Stimulated activated naive CD8-positive, alpha-beta T cell treated with anti-CD3 and anti-CD28 coated beads, Interleukin-15, Interleukin-2, amounts not matched to agents 100 ng/mL and 50 ng/mL, for 24 hours (primary cell): ENCODE data around the gene REM2.

Experiments
- H3K27ac Mint-ChIP-seq: one replicate; pipeline ENCODE4 v1.8.0; 2021; ENCODE audit warnings: mild to moderate bottlenecking, mixed read lengths
- H3K27me3 Mint-ChIP-seq: one replicate; pipeline ENCODE4 v1.8.0; 2021; ENCODE audit warnings: mixed read lengths
- H3K36me3 Mint-ChIP-seq: one replicate; pipeline ENCODE4 v1.8.0; 2021; ENCODE audit warnings: low read depth, mixed read lengths
- H3K4me1 Mint-ChIP-seq: one replicate; pipeline ENCODE4 v1.8.0; 2021; ENCODE audit warnings: low read depth, mixed read lengths
- H3K4me3 Mint-ChIP-seq: one replicate; pipeline ENCODE4 v1.8.0; 2021; ENCODE audit warnings: mild to moderate bottlenecking, mixed read lengths
- H3K9me3 Mint-ChIP-seq: one replicate; pipeline ENCODE4 v1.8.0; 2021; ENCODE audit warnings: mixed read lengths

REM2 gene

GRCh38 chr14:22883173-22883976 lies at the start of gene REM2:
REM2 (plus strand) TSS chr14:22883222; CDS start chr14:22883288, 66 bp downstream.
- Mint-ChIP-seq H3K4me1 (peaks cover 55% of the 10 kb centered on the region), H3K9me3 (no peaks in the 10 kb centered on the region), H3K27ac (no peak within 1 kb of the TSS), H3K4me3 (no peak within 1 kb of the TSS), H3K36me3 (peaks cover 6% of the 10 kb centered on the region), H3K27me3 (no peaks in the 10 kb centered on the region)

- peaks cover 36% of the 10 kb centered on the region for H3K36me3 Mint-ChIP-seq
- peaks cover 39% of the 10 kb centered on the region for H3K4me1 Mint-ChIP-seq
- H3K4me3 Mint-ChIP-seq, result no peak overlapping the region
- peaks cover 13% of the 10 kb centered on the region for H3K27me3 Mint-ChIP-seq
- H3K27ac Mint-ChIP-seq, result peak overlapping the region; percentile 5
- no peaks in the 10 kb centered on the region for H3K9me3 Mint-ChIP-seq
Measured at GRCh38 chr14:22835505-22835904, 47.5 kb upstream of the REM2 start.

- peak within 1 kb of the TSS; percentile 5 for H3K27ac Mint-ChIP-seq
- peaks cover 32% of the 10 kb centered on the region for H3K36me3 Mint-ChIP-seq
- peak within 1 kb of the TSS; percentile 72 for H3K4me3 Mint-ChIP-seq
Measured at GRCh38 chr14:22836301-22837113, 46.5 kb upstream of the REM2 start, which contains the start of gene MMP14. MMP14 (plus strand) TSS chr14:22836585; CDS start chr14:22836818, 233 bp downstream.

GRCh38 chr14:22837114-22837749 lies 45.8 kb upstream of the REM2 start:
- Mint-ChIP-seq H3K9me3 (no peaks in the 10 kb centered on the region), H3K4me1 (peaks cover 28% of the 10 kb centered on the region), H3K36me3 (peaks cover 26% of the 10 kb centered on the region), H3K4me3 (peak overlapping the region; percentile 72), H3K27me3 (peaks cover 13% of the 10 kb centered on the region), H3K27ac (no peak overlapping the region)

More at GRCh38 chr14:22836301-22837113, 46.5 kb upstream of the REM2 start, which contains the start of gene MMP14:
- no peaks in the 10 kb centered on the region for H3K9me3 Mint-ChIP-seq
- H3K27me3 Mint-ChIP-seq, result peaks cover 13% of the 10 kb centered on the region
- H3K4me1 Mint-ChIP-seq, result peaks cover 30% of the 10 kb centered on the region

GRCh38 chr14:22837750-22838538 lies 45.1 kb upstream of the REM2 start:
- H3K9me3 Mint-ChIP-seq, result no peaks in the 10 kb centered on the region
- peaks cover 28% of the 10 kb centered on the region for H3K4me1 Mint-ChIP-seq
- H3K27me3 Mint-ChIP-seq, result peaks cover 13% of the 10 kb centered on the region
- peak overlapping the region; percentile 48 for H3K4me3 Mint-ChIP-seq
- H3K36me3 Mint-ChIP-seq, result peaks cover 22% of the 10 kb centered on the region
- peak overlapping the region; percentile 45 for H3K27ac Mint-ChIP-seq

GRCh38 chr14:22838631-22839041 lies 44.4 kb upstream of the REM2 start:
- H3K27ac Mint-ChIP-seq, result no peak overlapping the region
- H3K27me3 Mint-ChIP-seq, result peaks cover 13% of the 10 kb centered on the region
- H3K4me3 Mint-ChIP-seq, result no peak overlapping the region

GRCh38 chr14:22839159-22839779 lies 43.8 kb upstream of the REM2 start:
- no peaks in the 10 kb centered on the region for H3K9me3 Mint-ChIP-seq
- peaks cover 16% of the 10 kb centered on the region for H3K36me3 Mint-ChIP-seq
- no peak overlapping the region for H3K4me3 Mint-ChIP-seq
- peaks cover 13% of the 10 kb centered on the region for H3K27me3 Mint-ChIP-seq
- H3K27ac Mint-ChIP-seq, result no peak overlapping the region
- H3K4me1 Mint-ChIP-seq, result peaks cover 28% of the 10 kb centered on the region

More at GRCh38 chr14:22838631-22839041, 44.4 kb upstream of the REM2 start:
- peaks cover 28% of the 10 kb centered on the region for H3K4me1 Mint-ChIP-seq
- H3K36me3 Mint-ChIP-seq, result peaks cover 22% of the 10 kb centered on the region
- H3K9me3 Mint-ChIP-seq, result no peaks in the 10 kb centered on the region

- Mint-ChIP-seq H3K9me3 (no peaks in the 10 kb centered on the region), H3K4me1 (peaks cover 23% of the 10 kb centered on the region), H3K4me3 (no peak overlapping the region), H3K27me3 (peaks cover 13% of the 10 kb centered on the region), H3K27ac (no peak overlapping the region), H3K36me3 (no peaks in the 10 kb centered on the region)
Measured at GRCh38 chr14:22841311-22841710, 41.7 kb upstream of the REM2 start.

GRCh38 chr14:22841769-22842168 lies 41.3 kb upstream of the REM2 start:
- no peak overlapping the region for H3K27ac Mint-ChIP-seq

GRCh38 chr14:22842211-22843122 lies 40.6 kb upstream of the REM2 start:
- no peak overlapping the region for H3K27ac Mint-ChIP-seq
- no peaks in the 10 kb centered on the region for H3K36me3 Mint-ChIP-seq
- no peaks in the 10 kb centered on the region for H3K9me3 Mint-ChIP-seq
- H3K4me1 Mint-ChIP-seq, result peaks cover 16% of the 10 kb centered on the region
- H3K27me3 Mint-ChIP-seq, result peaks cover 8% of the 10 kb centered on the region
- no peak overlapping the region for H3K4me3 Mint-ChIP-seq

More at GRCh38 chr14:22841769-22842168, 41.3 kb upstream of the REM2 start:
- Mint-ChIP-seq H3K27me3 (peaks cover 13% of the 10 kb centered on the region), H3K4me1 (peaks cover 20% of the 10 kb centered on the region), H3K9me3 (no peaks in the 10 kb centered on the region), H3K36me3 (no peaks in the 10 kb centered on the region), H3K4me3 (no peak overlapping the region)

- Mint-ChIP-seq H3K27ac (no peak overlapping the region), H3K27me3 (peaks cover 6% of the 10 kb centered on the region), H3K36me3 (no peaks in the 10 kb centered on the region), H3K4me1 (peaks cover 10% of the 10 kb centered on the region), H3K4me3 (no peak overlapping the region), H3K9me3 (no peaks in the 10 kb centered on the region)
Measured at GRCh38 chr14:22843123-22843925, 39.7 kb upstream of the REM2 start.
